HG03565 (cell line): ENCODE data around the gene ABCA4.
"Not testable (repeated sequence)": the region's sequence is repeated elsewhere in the genome, so short reads cannot be mapped to it uniquely, and the experiment has no call there.

Source experiments
- ATAC-seq: cut with Tn5 transposase; IDR thresholded peaks from one replicate; pipeline ENCODE4 v1.9.1; 2021; ENCODE audit warnings: mild to moderate bottlenecking, moderate library complexity; ENCODE audit not compliant: unreplicated experiment

Gene ABCA4

DNA sequence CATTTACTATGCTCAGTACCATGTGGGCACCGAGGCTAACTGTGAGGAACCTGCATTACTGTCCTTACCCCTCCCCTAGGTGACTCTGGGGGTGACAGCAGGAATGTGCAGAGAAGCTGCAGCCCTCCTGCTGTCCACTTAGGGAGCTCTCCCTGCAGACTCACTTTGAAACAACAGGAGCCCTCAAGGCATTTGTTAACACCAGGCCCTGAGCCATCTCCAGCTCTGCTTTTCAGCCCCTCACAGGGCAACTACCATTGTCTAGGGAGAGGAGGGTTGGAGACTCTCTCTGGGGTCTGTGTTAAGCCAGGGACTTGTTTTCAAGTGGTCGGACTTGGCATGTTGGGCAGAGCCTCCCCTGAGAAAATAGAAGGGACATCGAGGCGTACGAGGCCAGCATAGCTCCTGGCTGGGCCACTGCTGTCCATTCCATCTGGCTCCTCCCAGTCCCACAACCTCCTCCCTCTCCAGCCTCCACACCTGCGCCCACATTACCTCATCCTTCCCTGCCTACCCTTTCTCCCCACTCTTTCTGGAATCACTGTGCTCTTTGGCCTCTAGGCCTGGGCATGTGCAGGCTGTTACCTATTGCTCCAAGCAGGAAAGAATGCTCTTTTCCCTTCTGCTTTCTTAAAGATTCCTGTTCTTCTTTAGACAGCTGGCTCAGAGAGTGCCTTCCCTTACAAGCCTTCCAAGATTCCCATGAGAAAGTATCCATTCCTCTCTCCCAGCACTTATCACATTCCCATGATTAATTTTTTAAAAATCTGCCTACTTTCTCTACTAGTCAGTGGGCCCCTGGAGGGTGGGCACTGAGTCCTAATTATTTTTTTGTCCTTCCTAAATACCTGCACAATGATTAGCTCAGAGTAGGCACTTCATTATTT, 109.0 kb downstream of the ABCA4 start:
- ATAC-seq: no peak

- no peak for ATAC-seq
These were observed 109.8 kb downstream of the ABCA4 start for GRCh38 chr1:94011129-94011528.

- ATAC-seq: no peak
These were observed 111.6 kb downstream of the ABCA4 start for GRCh38 chr1:94009304-94009703.

GRCh38 chr1:94006604-94007003, 114.3 kb downstream of the ABCA4 start:
- ATAC-seq: no peak

GRCh38 chr1:94004924-94005323, 116.0 kb downstream of the ABCA4 start:
- ATAC-seq: no peak

DNA sequence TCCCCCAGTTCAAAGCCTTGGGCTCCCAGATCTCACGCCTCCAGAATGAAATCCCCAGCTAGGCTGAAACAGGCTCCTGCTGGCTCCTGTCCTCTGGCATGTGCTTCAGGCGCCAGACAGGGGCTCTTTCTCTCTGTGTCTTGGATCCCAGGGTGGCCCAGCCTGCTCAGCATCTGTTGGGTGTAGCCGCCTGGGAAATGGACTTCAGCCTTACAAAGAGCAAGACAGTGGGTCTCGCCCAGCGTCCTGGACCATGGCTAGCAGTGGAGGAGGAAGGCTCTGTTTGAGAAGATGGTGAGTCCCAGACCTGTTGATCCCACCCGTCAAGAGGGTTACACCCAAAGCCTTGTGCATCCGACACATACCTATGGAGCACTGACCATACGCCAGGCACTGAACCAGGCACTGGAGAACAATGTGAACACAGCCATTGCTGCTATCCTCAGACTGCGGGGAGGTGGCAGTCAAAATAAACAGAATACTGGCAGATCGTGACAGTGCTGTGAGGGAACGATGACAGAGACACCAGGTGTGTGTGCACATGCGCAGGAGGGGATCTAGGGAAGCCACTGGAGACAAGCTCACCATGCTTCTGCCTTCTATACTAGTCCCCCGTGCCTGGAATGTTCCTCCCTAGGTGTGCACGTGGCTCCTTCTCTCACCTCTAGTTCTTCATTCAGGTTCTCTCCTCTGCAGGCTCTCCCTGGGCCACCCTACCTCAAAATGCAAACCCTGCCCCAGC, 118.7 kb downstream of the ABCA4 start:
- no peak for ATAC-seq

DNA sequence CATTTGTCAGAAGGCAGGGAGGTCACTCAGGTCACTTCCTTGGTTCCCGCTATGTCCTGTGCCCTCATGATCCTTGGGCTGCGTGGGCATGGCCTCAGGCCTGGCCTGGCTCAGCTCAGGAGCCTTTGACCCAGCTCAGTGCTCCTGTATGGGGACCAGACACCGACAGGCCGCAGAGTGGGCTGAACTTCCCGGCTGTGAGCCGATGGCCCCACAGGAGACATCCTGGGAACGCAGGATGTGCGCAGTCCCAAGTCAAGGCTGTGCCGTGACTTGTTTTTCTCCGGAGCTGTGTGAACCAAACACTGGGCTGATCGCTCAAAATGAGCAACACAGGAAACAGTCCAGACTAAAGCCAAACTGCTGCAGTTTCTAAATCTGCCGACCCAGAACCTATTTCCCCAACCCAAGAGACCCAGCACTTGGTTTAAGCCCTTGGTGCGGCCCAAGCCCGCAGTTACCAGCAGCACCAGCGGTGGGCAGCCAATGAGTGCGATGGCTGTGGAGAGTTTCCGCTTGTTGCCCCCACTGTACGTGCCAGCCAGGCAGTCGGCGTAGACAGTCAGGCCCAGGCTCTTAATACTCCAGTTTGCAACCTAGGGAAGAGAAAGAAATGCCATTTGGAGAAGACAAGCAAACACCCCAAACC, 119.4 kb downstream of the ABCA4 start:
- no peak for ATAC-seq

- no peak for ATAC-seq
These were observed 120.3 kb downstream of the ABCA4 start for GRCh38 chr1:94000510-94001282.

DNA sequence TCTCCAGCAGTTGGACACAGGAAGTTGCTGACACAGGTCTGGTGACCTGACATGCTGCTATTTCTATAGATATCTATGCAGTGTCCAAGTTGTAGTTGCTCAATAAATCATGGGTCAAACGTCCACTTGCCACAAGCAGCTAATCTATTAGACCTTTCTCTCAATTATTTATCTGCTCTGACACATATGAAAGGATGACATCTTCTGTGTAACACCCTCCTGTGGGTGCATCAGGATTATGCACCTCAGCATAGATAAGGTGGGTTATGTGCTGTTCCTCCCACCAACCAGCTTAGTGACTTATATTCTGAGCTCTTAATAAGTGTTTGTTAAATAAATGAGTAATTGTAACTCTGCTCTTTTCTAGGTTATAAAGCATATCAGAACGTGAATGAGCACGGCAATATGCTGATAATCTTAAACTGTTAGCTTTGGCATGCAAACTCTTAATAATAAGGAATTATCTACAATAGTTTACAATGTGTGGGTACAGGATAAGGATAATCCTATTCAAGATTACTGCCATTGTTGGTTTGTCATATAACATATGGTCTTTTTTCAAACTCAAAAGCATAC, 121.0 kb downstream of the ABCA4 start:
- no peak for ATAC-seq

DNA sequence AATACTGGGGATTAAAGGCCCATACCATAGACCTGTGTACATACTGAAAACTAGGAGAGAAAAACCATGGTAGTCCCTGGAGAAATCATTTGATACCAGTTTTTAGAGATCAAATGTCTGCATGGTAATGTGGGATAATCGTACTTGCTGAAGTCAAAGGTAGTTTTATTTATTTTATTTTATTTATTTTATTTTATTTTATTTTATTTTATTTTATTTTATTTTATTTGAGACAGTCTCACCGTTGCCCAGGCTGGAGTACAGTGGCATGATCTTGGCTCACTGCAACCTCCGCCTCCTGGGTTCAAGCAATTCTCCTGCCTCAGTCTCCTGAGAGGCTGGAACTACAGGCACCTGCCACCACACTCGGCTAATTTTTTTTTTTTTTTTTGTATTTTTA, 122.4 kb downstream of the ABCA4 start:
- not testable (repeated sequence) for ATAC-seq

DNA sequence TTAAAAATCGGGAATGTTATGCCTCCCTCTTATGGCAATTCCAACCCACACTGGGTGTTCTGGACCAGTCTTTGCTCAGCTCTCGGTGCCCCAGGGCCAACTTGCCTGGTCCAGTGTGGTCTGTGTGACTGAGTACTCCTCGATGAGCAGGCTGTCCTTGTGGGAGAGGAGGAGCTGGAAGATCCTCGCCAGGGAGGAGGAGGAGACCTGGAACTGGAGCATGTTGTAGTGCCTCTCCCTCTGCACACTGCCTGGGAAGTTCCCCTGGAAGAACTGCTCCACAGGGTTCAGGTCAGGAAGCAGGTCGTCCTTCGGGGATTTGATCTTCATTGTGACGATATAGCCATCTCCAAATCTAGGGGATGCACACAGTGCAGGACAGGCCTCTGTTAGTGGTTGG, 123.2 kb downstream of the ABCA4 start:
- no peak for ATAC-seq

GRCh38 chr1:93995837-93996536, 125.0 kb downstream of the ABCA4 start:
- no peak for ATAC-seq

DNA sequence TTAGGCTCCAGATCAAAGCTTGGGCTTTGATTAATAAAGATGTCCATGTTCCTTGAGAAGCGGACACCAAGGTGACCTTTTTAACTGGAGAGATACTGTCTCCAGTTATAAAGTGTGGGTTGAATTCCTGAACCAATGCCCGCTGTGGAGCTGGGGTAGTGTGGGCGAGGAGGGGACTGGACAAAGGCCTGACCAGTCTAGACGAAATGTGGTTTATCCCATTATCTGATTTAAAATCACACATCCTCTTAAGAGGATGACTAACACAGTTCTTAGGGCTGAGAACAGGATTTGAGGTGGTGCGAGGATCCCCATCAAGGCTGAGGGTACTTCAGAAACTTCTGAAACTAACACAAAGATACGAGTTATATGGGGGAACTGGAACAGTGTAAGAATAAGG, 127.2 kb downstream of the ABCA4 start:
- no peak for ATAC-seq

DNA sequence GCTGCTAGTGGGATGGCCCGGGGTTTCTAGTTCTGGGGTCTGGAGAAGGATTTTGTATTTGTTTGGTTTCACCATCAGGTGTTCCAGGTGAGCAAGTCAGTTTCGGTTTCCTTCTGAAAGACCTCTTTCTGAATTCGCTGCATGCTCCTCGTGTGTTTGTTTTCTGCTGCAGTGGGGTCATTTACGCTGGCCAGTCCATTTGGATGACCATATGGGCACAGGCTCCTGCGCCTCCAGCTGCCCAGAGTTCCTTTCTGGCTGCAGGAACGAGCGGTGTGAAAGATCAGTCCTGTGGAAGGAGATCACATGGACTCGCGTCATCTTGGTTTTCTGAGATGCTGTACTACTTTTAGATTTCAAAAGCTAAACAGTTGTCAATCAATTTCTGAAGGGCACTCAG, 128.0 kb downstream of the ABCA4 start:
- no peak for ATAC-seq

- no peak for ATAC-seq
These were observed 128.8 kb downstream of the ABCA4 start for GRCh38 chr1:93992190-93992589.

DNA sequence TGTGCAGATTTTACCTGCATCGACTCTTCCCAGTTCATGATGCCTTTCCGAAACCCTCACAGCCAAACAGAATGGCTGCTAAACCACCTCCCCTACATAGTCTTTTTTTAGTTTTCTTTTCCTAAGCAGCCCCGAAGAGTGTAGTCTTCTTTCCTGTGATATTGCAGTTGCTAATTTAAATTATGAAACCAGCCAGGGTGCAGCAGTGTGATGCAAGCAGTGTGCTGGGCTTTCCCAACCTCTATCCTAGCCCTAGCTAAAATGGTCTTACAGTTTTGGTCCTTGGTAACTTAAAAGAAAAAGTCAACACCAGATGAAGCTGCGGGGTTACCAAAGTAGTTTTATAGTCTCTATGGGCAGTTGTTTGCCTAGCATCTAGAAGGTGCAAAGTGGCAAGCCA, 129.7 kb downstream of the ABCA4 start:
- ATAC-seq: no peak

DNA sequence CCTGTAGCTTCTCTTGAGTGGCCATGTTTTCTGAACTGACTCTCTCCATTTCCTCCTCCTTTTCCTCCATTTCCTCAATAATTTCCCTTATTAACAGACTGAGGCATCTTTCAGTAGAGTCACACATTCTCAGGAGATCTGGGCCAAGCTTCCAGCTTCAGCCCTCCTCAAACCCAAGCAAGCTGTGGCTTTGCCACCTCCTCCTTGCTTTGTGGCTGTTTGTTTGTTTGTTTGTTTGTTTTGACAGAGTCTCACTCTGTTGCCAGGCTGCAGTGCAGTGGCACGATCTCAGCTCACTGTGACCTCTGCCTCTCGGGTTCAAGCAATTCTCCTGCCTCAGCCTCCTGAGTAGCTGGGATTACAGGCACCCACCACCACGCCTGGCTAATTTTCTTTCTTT, 130.5 kb downstream of the ABCA4 start:
- not testable (repeated sequence) for ATAC-seq

DNA sequence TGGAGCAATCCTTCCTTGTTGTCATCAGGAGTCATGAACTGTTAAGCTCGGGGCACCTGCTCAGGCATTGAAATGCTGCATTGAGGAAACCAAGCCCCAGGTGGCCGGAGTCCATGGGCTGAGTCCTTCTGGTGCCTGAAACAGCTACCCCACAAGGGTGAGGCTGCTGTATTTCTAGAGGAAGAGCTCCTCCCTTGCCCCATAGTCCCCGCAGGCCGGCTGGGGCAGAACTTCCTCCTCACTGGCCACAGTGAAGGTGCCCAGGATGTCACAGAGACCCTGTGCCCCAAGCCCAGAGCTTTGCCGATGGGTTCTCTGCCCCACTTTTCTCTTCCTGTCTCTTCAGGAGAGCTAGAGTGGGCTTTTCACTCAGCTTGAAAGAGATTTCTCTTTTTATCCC, 130.9 kb downstream of the ABCA4 start:
- no peak for ATAC-seq

GRCh38 chr1:93989601-93990000, 131.3 kb downstream of the ABCA4 start:
- ATAC-seq: no peak
